Mesenchymal stem cell (in vitro differentiated cells and primary cell): ENCODE measurements around the gene ACAN.

Experiments used
- DNase-seq: peaks from one replicate; pipeline ENCODE4 v3.0.0-alpha.2; 2013
- H2AFZ ChIP-seq: one replicate; pipeline ENCODE4 v1.6.1; 2013; ENCODE audit warnings: low read depth, mild to moderate bottlenecking, control low read depth, inconsistent platforms, low read length, moderate library complexity
- H2AK5ac ChIP-seq: 2 replicates; pipeline ENCODE4 v1.6.1; 2013; ENCODE audit warnings: low read length, moderate library complexity, mild to moderate bottlenecking, inconsistent platforms; ENCODE audit not compliant: severe bottlenecking
- H2BK120ac ChIP-seq: one replicate; pipeline ENCODE4 v1.6.1; 2013; ENCODE audit warnings: low read depth, mild to moderate bottlenecking, inconsistent platforms, low read length, moderate library complexity
- H2BK12ac ChIP-seq, 2 experiments: one replicate each; pipeline ENCODE4 v1.6.1; 2013; ENCODE audit warnings: inconsistent platforms in 2 of 2, low read length in 2 of 2, mild to moderate bottlenecking in 2 of 2, moderate library complexity in 2 of 2, control low read depth in 1 of 2
- H2BK15ac ChIP-seq: one replicate; pipeline ENCODE4 v1.6.1; 2013; ENCODE audit warnings: mild to moderate bottlenecking, low read depth, inconsistent platforms; ENCODE audit not compliant: poor library complexity, severe bottlenecking
- H2BK5ac ChIP-seq: 2 replicates; pipeline ENCODE4 v1.6.1; 2013; ENCODE audit warnings: low read depth, mild to moderate bottlenecking, low read length, control low read depth, inconsistent platforms; ENCODE audit not compliant: poor library complexity, severe bottlenecking
- H3K14ac ChIP-seq, 2 experiments: one replicate each; pipeline ENCODE4 v1.6.1; 2013; ENCODE audit warnings: inconsistent platforms in 2 of 2, low read length in 2 of 2, control low read depth in 1 of 2, mild to moderate bottlenecking in 1 of 2, moderate library complexity in 1 of 2
- H3K18ac ChIP-seq, 2 experiments: one replicate each; pipeline ENCODE4 v1.6.1; 2013; ENCODE audit warnings: inconsistent platforms in 2 of 2, low read length in 2 of 2, control low read depth in 1 of 2, low read depth in 1 of 2, mild to moderate bottlenecking in 1 of 2
- H3K23ac ChIP-seq, 2 experiments: one replicate each; pipeline ENCODE4 v1.6.1; 2013; ENCODE audit warnings: inconsistent platforms in 2 of 2, low read length in 2 of 2, mild to moderate bottlenecking in 2 of 2, moderate library complexity in 2 of 2, control low read depth in 1 of 2
- H3K27ac ChIP-seq: 2 replicates; pipeline ENCODE4 v1.5.1; 2013; ENCODE audit warnings: mild to moderate bottlenecking, moderate library complexity, low read length, control low read depth, inconsistent platforms; ENCODE audit not compliant: poor library complexity, severe bottlenecking
- H3K27me3 ChIP-seq, 2 experiments: 2 replicates each; pipeline versions ENCODE4 v1.6.1 to v1.7.0; 2013; ENCODE audit warnings: low read length in 2 of 2, mild to moderate bottlenecking in 2 of 2, moderate library complexity in 2 of 2, control low read depth in 1 of 2, inconsistent platforms in 1 of 2; ENCODE audit not compliant: control insufficient read depth in 1 of 2, insufficient read depth in 1 of 2
- H3K36me3 ChIP-seq, 2 experiments: 2 replicates each; pipeline versions ENCODE4 v1.6.1 to v1.7.0; 2013; ENCODE audit warnings: low read length in 2 of 2, control low read depth in 1 of 2, inconsistent platforms in 1 of 2, low read depth in 1 of 2, mild to moderate bottlenecking in 1 of 2; ENCODE audit not compliant: insufficient read depth in 2 of 2, control insufficient read depth in 1 of 2
- H3K4ac ChIP-seq, 2 experiments: one replicate each; pipeline ENCODE4 v1.6.1; 2013; ENCODE audit warnings: inconsistent platforms in 2 of 2, low read length in 2 of 2, mild to moderate bottlenecking in 2 of 2, moderate library complexity in 2 of 2, control low read depth in 1 of 2, low read depth in 1 of 2
- H3K4me1 ChIP-seq: 2 replicates; pipeline ENCODE4 v1.6.1; 2013; ENCODE audit warnings: low read depth, low read length, control low read depth; ENCODE audit not compliant: control insufficient read depth, insufficient read depth
- H3K4me2 ChIP-seq: 2 replicates; pipeline ENCODE4 v1.6.1; 2013; ENCODE audit warnings: low read length, mild to moderate bottlenecking, inconsistent platforms; ENCODE audit not compliant: poor library complexity, severe bottlenecking
- H3K4me3 ChIP-seq, 2 experiments: 2 replicates each; pipeline versions ENCODE4 v1.5.1 to v1.7.0; 2013; ENCODE audit warnings: low read length in 2 of 2, mild to moderate bottlenecking in 2 of 2, control low read depth in 1 of 2, low read depth in 1 of 2; ENCODE audit not compliant: insufficient read depth in 1 of 2
- H3K79me1 ChIP-seq: replicated peaks from 2 replicates; pipeline ENCODE4 v1.6.1; 2013; ENCODE audit warnings: mild to moderate bottlenecking, control low read depth, low read length, inconsistent platforms; ENCODE audit not compliant: poor library complexity, severe bottlenecking
- H3K9ac ChIP-seq: 2 replicates; pipeline ENCODE4 v1.7.0; 2013; ENCODE audit warnings: mild to moderate bottlenecking, low read length, moderate library complexity
- H3K9me3 ChIP-seq: 2 replicates; pipeline ENCODE4 v1.7.0; 2013; ENCODE audit warnings: mild to moderate bottlenecking, low read length; ENCODE audit not compliant: control insufficient read depth
- H4K8ac ChIP-seq: one replicate; pipeline ENCODE4 v1.6.1; 2013; ENCODE audit warnings: inconsistent platforms, mild to moderate bottlenecking, low read length, moderate library complexity
- H4K91ac ChIP-seq: one replicate; pipeline ENCODE4 v1.6.1; 2013; ENCODE audit warnings: mild to moderate bottlenecking, low read length, inconsistent platforms
- WGBS: methylation state at CpG from one replicate; pipeline ENCODE4 v1.1.7; 2013; ENCODE audit warnings: mixed read lengths; 5-methylcytosine and 5-hydroxymethylcytosine counted together

Gene ACAN

DNA sequence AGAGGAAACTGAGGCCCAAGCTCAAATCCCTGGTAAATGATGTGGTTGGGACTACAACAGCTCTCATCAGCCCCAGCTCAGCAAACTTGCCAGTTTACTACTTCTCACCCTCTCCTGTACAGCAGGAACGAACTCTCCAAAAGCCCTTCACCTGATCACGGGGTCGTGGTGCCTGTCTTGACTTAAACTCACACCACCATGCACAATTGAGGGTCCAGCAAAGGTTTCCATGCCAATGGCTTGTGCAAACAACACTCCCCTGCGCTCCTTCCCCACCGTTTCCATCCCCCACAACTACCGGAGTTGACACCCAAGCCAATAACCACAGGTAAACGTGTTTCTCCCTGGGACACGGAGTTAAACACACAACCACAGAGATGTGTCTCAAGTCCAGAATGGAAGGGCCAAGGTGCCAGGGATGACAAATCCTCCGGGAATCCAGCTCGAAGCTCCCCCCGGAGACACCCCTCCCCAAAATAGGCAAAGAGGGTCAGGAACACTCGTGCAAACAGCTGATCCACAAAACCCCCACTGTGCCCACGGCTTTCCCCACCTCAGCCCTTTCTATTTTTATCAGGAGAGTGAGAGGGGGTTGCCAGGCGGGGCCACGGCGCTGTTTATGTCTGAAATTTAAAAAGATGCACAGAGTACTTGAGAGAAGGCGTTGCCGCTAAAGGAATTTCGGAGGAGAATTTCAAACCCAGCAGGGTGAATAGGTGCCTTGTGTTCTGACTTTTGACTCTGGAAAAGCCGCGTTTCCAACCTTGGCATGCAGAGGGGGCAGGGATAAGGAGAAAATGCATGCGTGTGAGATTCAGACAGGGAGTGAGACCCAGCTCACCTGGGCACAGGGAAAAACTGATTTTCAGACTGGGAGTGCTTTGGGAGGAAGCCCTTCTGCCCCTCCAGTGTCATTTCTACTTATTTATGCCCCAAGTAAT lies 10.6 kb upstream of the ACAN start:
- Histone ChIP-seq H3K4me2 (no peak overlapping the region), H3K4me3 (no peak overlapping the region), H2AK5ac (no peak overlapping the region), H3K36me3 (no peaks in the 10 kb centered on the region), H3K4me1 (no peaks in the 10 kb centered on the region), H2BK120ac (no peak overlapping the region), H4K8ac (no peak overlapping the region), H3K18ac (no peak overlapping the region), H2BK15ac (no peak overlapping the region), H2BK12ac (no peak overlapping the region), H3K14ac (no peak overlapping the region), H3K9ac (no peak overlapping the region), H2AFZ (no peak overlapping the region), H3K27me3 (peaks cover 30 to 70% of the 10 kb centered on the region in 2 experiments), H2BK5ac (no peak overlapping the region), H3K9me3 (no peaks in the 10 kb centered on the region), H3K79me1 (no peaks in the 10 kb centered on the region), H3K27ac (no peak overlapping the region), H4K91ac (no peak overlapping the region), H3K4ac (no peak overlapping the region), H3K23ac (no peak overlapping the region)
- no peak for DNase-seq
- WGBS, result 44% methylated on average over 17 of the region's 22 CpGs

- no peak for DNase-seq
- Histone ChIP-seq H4K91ac (no peak overlapping the region), H3K4me1 (no peaks in the 10 kb centered on the region), H2BK12ac (no peak overlapping the region), H2BK120ac (no peak overlapping the region), H3K27ac (no peak overlapping the region), H3K27me3 (peaks cover 38 to 80% of the 10 kb centered on the region in 2 experiments), H3K4me2 (no peak overlapping the region), H3K4ac (no peak overlapping the region), H3K9me3 (no peaks in the 10 kb centered on the region), H3K79me1 (no peaks in the 10 kb centered on the region), H3K36me3 (no peaks in the 10 kb centered on the region), H3K4me3 (no peak overlapping the region), H3K23ac (no peak overlapping the region), H2BK15ac (no peak overlapping the region), H3K9ac (no peak overlapping the region), H2AFZ (no peak overlapping the region), H3K14ac (no peak overlapping the region), H2BK5ac (no peak overlapping the region), H2AK5ac (no peak overlapping the region), H3K18ac (no peak overlapping the region), H4K8ac (no peak overlapping the region)
- 79% methylated on average over 5 of the region's 5 CpGs for WGBS
These were observed 9.2 kb upstream of the ACAN start for GRCh38 chr15:88794001-88794400.

DNA sequence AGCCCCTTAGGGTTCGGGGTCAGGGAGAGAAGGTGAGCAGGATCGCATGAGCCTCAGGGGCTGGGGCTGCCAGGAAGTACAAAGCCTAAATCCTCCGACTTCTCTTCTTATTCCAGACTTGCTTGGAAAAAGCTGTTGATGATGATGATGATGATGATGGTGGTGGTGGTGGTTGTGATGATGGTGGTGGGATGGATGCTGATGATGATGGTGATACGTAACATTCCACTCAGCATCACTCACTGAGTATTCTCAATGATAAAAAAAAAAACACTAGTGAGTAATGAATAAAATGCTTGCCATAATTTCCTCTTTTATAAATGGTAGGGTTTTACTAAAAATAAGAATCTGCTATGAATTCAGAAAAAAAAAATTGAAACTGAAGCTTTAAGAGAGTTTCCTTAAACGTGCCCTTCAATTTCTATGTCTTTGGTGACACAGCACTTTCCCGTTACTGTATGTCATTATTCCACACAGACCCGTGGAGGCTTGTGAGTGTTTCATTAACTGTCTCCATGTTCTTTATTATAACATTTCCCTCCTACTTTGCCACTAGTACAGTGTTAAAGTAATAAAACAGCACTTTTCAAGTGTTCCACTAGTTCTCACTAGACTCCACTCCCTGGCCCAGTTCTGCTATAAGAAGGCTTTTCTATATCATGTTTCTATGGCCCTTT lies 5.4 kb upstream of the ACAN start:
- Histone ChIP-seq H3K4me2 (no peak overlapping the region), H3K27ac (no peak overlapping the region), H3K79me1 (no peaks in the 10 kb centered on the region), H3K4me3 (no peak overlapping the region), H2BK15ac (no peak overlapping the region), H3K9me3 (no peaks in the 10 kb centered on the region), H3K9ac (no peak overlapping the region), H4K91ac (no peak overlapping the region), H3K4me1 (peaks cover 1% of the 10 kb centered on the region), H4K8ac (no peak overlapping the region), H2BK12ac (no peak overlapping the region), H3K23ac (no peak overlapping the region), H2AFZ (no peak overlapping the region), H2AK5ac (no peak overlapping the region), H3K27me3 (peaks cover 52 to 68% of the 10 kb centered on the region in 2 experiments), H3K14ac (no peak overlapping the region), H3K4ac (no peak overlapping the region), H3K18ac (no peak overlapping the region), H2BK5ac (no peak overlapping the region), H2BK120ac (no peak overlapping the region), H3K36me3 (no peaks in the 10 kb centered on the region)
- WGBS, result 84% methylated on average over 6 of the region's 7 CpGs
- no peak for DNase-seq

DNA sequence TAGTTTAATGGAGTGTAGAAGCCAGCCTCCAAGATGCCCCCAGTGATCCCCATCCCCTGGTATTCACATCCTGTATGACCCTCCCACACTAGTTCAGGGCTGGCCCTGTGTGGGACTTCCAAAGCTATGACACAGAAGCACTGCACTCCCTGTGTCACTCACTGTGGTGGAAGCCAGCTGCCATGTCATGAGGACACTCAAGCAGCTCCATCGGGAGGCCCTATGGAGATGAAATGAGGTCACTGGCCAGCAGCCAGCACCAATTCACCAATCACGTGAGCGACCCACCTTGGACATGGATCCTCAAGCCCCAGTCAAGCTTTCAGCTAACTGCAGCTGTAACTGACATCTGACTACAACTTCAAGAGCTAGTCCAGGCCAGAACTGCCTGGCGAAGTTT lies 3.9 kb upstream of the ACAN start:
- no peak for DNase-seq
- Histone ChIP-seq H3K27ac (no peak overlapping the region), H3K27me3 (peaks cover 49 to 65% of the 10 kb centered on the region in 2 experiments), H3K4me1 (peaks cover 6% of the 10 kb centered on the region), H2BK120ac (no peak overlapping the region), H3K18ac (no peak overlapping the region), H4K8ac (no peak overlapping the region), H2AK5ac (no peak overlapping the region), H3K9me3 (no peaks in the 10 kb centered on the region), H2BK15ac (no peak overlapping the region), H2BK12ac (no peak overlapping the region), H3K14ac (peak overlapping the region in 1 of 2 experiments; percentile 15), H3K4ac (no peak overlapping the region), H3K4me2 (no peak overlapping the region), H3K9ac (no peak overlapping the region), H2BK5ac (no peak overlapping the region), H3K79me1 (no peaks in the 10 kb centered on the region), H2AFZ (no peak overlapping the region), H3K36me3 (no peaks in the 10 kb centered on the region), H3K4me3 (no peak overlapping the region), H3K23ac (no peak overlapping the region), H4K91ac (no peak overlapping the region)
- WGBS, result 75% methylated on average over 3 of the region's 4 CpGs
